ENCODE data around the gene RNF208.

The RNF208 gene

DNA sequence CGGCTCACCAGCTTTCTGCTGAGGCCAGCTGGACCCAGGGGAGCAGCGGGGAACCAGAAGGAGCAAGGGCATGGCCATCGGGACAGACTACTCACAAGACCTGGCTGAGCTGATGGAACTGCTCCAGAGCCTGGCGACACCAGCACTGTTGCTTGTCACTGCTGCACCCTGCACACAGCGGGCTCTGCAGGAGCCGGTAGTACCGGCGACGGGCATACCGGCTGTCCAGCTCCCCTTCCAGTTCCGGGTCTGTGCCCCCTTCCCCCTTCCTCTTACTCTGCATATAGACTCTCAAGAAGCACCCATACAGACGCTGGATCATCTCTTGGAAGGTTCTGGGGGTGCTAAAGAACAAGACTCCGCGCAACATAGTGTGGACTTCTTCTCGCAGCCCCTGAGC is 34.7 kb downstream of the RNF208 start:
- Histone ChIP-seq H3K27ac (ENCODE audit: extremely low read depth, low read depth, low read length) (peak overlapping the region; percentile 92; the same call in 1 of the 2 replicates), H3K9me3 (ENCODE audit: control insufficient read depth, insufficient read depth, low read depth, low read length) (no peaks in the 10 kb centered on the region), H3K4me3 (ENCODE audit: low read depth, low read length) (peak overlapping the region; percentile 92), H3K4me1 (ENCODE audit: control insufficient read depth, insufficient read depth, low read length) (peaks cover 11% of the 10 kb centered on the region), H3K36me3 (ENCODE audit: control insufficient read depth in 2 of 2, insufficient read depth in 1 of 2, low read length in 2 of 2) (peaks cover 0 to 79% of the 10 kb centered on the region in 2 experiments; a peak in 1 of 3 replicates)
- ChIA-PET POLR2A (interaction anchor here (1.9 to 7.1 kb wide), 6 partner anchors 18 to 53 kb away, joined by 11 to 178 read pairs (median 34); partner anchors contain the start of genes LRRC26, NDOR1, RNF224 and TMEM203), CTCF (interaction anchor here (0.7 to 3.5 kb wide), 10 partner anchors 11 to 123 kb away, joined by 3 to 22 read pairs (median 4); partner anchors contain the start of gene RNF224)
- no peak for TF ChIP-seq ZNF664 (tag by site-specific recombination; IDR thresholded peaks at IDR 0.05)
- TF ChIP-seq, protein P1, sequence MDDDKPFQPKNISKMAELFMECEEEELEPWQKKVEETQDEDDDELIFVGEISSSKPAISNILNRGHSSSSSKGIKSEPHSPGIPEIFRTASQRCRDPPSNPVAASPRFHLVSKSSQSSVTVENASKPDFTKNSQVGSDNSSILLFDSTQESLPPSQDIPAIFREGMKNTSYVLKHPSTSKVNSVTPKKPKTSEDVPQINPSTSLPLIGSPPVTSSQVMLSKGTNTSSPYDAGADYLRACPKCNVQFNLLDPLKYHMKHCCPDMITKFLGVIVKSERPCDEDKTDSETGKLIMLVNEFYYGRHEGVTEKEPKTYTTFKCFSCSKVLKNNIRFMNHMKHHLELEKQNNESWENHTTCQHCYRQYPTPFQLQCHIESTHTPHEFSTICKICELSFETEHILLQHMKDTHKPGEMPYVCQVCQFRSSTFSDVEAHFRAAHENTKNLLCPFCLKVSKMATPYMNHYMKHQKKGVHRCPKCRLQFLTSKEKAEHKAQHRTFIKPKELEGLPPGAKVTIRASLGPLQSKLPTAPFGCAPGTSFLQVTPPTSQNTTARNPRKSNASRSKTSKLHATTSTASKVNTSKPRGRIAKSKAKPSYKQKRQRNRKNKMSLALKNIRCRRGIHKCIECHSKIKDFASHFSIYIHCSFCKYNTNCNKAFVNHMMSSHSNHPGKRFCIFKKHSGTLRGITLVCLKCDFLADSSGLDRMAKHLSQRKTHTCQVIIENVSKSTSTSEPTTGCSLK (tag by site-specific recombination; IDR thresholded peaks at IDR 0.05): no peak
- TF ChIP-seq KLF1 (tag by site-specific recombination; IDR thresholded peaks at IDR 0.05): no peak
- TF ChIP-seq OSR2 (tag by site-specific recombination; IDR thresholded peaks at IDR 0.05): no peak
- no peak for TF ChIP-seq ZNF155 (tag by site-specific recombination; IDR thresholded peaks at IDR 0.05)
- TF ChIP-seq ZNF37A (tag by site-specific recombination; IDR thresholded peaks at IDR 0.05): no peak
- TF ChIP-seq PRDM4 (tag by site-specific recombination; IDR thresholded peaks at IDR 0.05): no peak
- TF ChIP-seq ZFHX2 (tag by site-specific recombination; conservative IDR thresholded peaks at IDR 0.05): no peak
- TF ChIP-seq KLF17 (tag by site-specific recombination; IDR thresholded peaks at IDR 0.05): no peak
- TF ChIP-seq ZNF837 (tag by site-specific recombination; IDR thresholded peaks at IDR 0.05): no peak
- no peak for TF ChIP-seq ZBTB7A (tag by site-specific recombination; IDR thresholded peaks at IDR 0.05; ENCODE audit: low read depth)
- no peak for TF ChIP-seq ZNF626 (tag by site-specific recombination; IDR thresholded peaks at IDR 0.05)
- TF ChIP-seq ZNF549 (tag by site-specific recombination; IDR thresholded peaks at IDR 0.05): no peak
- no peak for TF ChIP-seq GLI2 (tag by site-specific recombination; IDR thresholded peaks at IDR 0.05; ENCODE audit: borderline replicate concordance, low read depth)
- TF ChIP-seq ZNF558 (tag by site-specific recombination; IDR thresholded peaks at IDR 0.05): no peak
- TF ChIP-seq SCRT2 (tag by site-specific recombination; IDR thresholded peaks at IDR 0.05): no peak
- TF ChIP-seq ZNF362 (tag by site-specific recombination; IDR thresholded peaks at IDR 0.05): no peak
- TF ChIP-seq ZNF184 (tag by site-specific recombination; IDR thresholded peaks at IDR 0.05): no peak
- TF ChIP-seq, protein P2, sequence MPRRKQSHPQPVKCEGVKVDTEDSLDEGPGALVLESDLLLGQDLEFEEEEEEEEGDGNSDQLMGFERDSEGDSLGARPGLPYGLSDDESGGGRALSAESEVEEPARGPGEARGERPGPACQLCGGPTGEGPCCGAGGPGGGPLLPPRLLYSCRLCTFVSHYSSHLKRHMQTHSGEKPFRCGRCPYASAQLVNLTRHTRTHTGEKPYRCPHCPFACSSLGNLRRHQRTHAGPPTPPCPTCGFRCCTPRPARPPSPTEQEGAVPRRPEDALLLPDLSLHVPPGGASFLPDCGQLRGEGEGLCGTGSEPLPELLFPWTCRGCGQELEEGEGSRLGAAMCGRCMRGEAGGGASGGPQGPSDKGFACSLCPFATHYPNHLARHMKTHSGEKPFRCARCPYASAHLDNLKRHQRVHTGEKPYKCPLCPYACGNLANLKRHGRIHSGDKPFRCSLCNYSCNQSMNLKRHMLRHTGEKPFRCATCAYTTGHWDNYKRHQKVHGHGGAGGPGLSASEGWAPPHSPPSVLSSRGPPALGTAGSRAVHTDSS (tag by site-specific recombination; IDR thresholded peaks at IDR 0.05): no peak
- no peak for TF ChIP-seq GLI4 (tag by site-specific recombination; IDR thresholded peaks at IDR 0.05)

All from HEK293 (cell line).